Activated naive CD8-positive, alpha-beta T cell treated with anti-CD3 and anti-CD28 coated beads for 36 hours (primary cell): ENCODE measurements around the gene RAPGEF2. TPM values are rescaled to one million over a fixed set of nuclear protein-coding genes. Genes with fewer than 3 reads are reported as not detected.

Experiments
- DNase-seq: peaks from one replicate; pipeline ENCODE4 v3.0.0; 2021
- H3K27ac Mint-ChIP-seq: one replicate; pipeline ENCODE4 v1.8.0; 2022; ENCODE audit warnings: mild to moderate bottlenecking, moderate library complexity, mixed read lengths
- H3K27me3 Mint-ChIP-seq: one replicate; pipeline ENCODE4 v1.8.0; 2022; ENCODE audit warnings: mild to moderate bottlenecking, mixed read lengths
- H3K36me3 Mint-ChIP-seq: one replicate; pipeline ENCODE4 v1.8.0; 2021; ENCODE audit warnings: mild to moderate bottlenecking, mixed read lengths
- H3K4me1 Mint-ChIP-seq: one replicate; pipeline ENCODE4 v1.8.0; 2021; ENCODE audit warnings: mixed read lengths
- H3K4me3 Mint-ChIP-seq: one replicate; pipeline ENCODE4 v1.8.0; 2022; ENCODE audit warnings: mild to moderate bottlenecking, moderate library complexity, mixed read lengths
- H3K9me3 Mint-ChIP-seq: one replicate; pipeline ENCODE4 v1.8.0; 2022; ENCODE audit warnings: mixed read lengths
- total RNA-seq, 2 experiments: library from RNA; stranded (reverse); gene quantifications; one replicate each; pipeline ENCODE4 v1.2.3, GENCODE V29; 2021

RAPGEF2 gene
- total RNA-seq, 2 experiments from 2014 or later: 19.2 to 22.7 TPM

GRCh38 chr4:159137176-159137575, 34.3 kb downstream of the RAPGEF2 start:
- H3K4me3 Mint-ChIP-seq: no peak overlapping the region
- H3K4me1 Mint-ChIP-seq: peaks cover 18% of the 10 kb centered on the region
- no peak overlapping the region for H3K27ac Mint-ChIP-seq
- no peak for DNase-seq
- no peaks in the 10 kb centered on the region for H3K27me3 Mint-ChIP-seq
- peaks cover 12% of the 10 kb centered on the region for H3K36me3 Mint-ChIP-seq
- no peaks in the 10 kb centered on the region for H3K9me3 Mint-ChIP-seq

GRCh38 chr4:159138436-159138835, 35.6 kb downstream of the RAPGEF2 start:
- Mint-ChIP-seq H3K4me3 (no peak overlapping the region), H3K27me3 (no peaks in the 10 kb centered on the region), H3K9me3 (no peaks in the 10 kb centered on the region), H3K36me3 (peaks cover 12% of the 10 kb centered on the region), H3K4me1 (peaks cover 16% of the 10 kb centered on the region), H3K27ac (no peak overlapping the region)
- no peak for DNase-seq

GRCh38 chr4:159141193-159141592, 38.3 kb downstream of the RAPGEF2 start:
- no peak for DNase-seq
- Mint-ChIP-seq H3K27me3 (no peaks in the 10 kb centered on the region), H3K9me3 (no peaks in the 10 kb centered on the region), H3K4me1 (peaks cover 19% of the 10 kb centered on the region), H3K27ac (no peak overlapping the region), H3K4me3 (no peak overlapping the region), H3K36me3 (peaks cover 5% of the 10 kb centered on the region)

GRCh38 chr4:159142241-159142640, 39.4 kb downstream of the RAPGEF2 start:
- peaks cover 3% of the 10 kb centered on the region for H3K36me3 Mint-ChIP-seq
- DNase-seq: no peak
- H3K9me3 Mint-ChIP-seq: no peaks in the 10 kb centered on the region
- H3K4me3 Mint-ChIP-seq: no peak overlapping the region
- H3K27me3 Mint-ChIP-seq: no peaks in the 10 kb centered on the region
- H3K4me1 Mint-ChIP-seq: peaks cover 18% of the 10 kb centered on the region
- no peak overlapping the region for H3K27ac Mint-ChIP-seq

GRCh38 chr4:159142681-159143384, 40.0 kb downstream of the RAPGEF2 start:
- no peaks in the 10 kb centered on the region for H3K9me3 Mint-ChIP-seq
- no peak overlapping the region for H3K27ac Mint-ChIP-seq
- peaks cover 15% of the 10 kb centered on the region for H3K4me1 Mint-ChIP-seq
- no peaks in the 10 kb centered on the region for H3K27me3 Mint-ChIP-seq
- no peak for DNase-seq
- H3K4me3 Mint-ChIP-seq: no peak overlapping the region
- no peaks in the 10 kb centered on the region for H3K36me3 Mint-ChIP-seq

- no peaks in the 10 kb centered on the region for H3K36me3 Mint-ChIP-seq
- peaks cover 10% of the 10 kb centered on the region for H3K4me1 Mint-ChIP-seq
- H3K27me3 Mint-ChIP-seq: no peaks in the 10 kb centered on the region
- DNase-seq: no peak
- H3K9me3 Mint-ChIP-seq: no peaks in the 10 kb centered on the region
- no peak overlapping the region for H3K4me3 Mint-ChIP-seq
- no peak overlapping the region for H3K27ac Mint-ChIP-seq
Observed at GRCh38 chr4:159143687-159144086, 40.8 kb downstream of the RAPGEF2 start.

GRCh38 chr4:159144112-159144694, 41.3 kb downstream of the RAPGEF2 start:
- H3K36me3 Mint-ChIP-seq: no peaks in the 10 kb centered on the region

GRCh38 chr4:159145318-159145991, 42.6 kb downstream of the RAPGEF2 start:
- no peaks in the 10 kb centered on the region for H3K9me3 Mint-ChIP-seq
- no peak overlapping the region for H3K27ac Mint-ChIP-seq
- DNase-seq: no peak
- no peaks in the 10 kb centered on the region for H3K27me3 Mint-ChIP-seq
- no peaks in the 10 kb centered on the region for H3K36me3 Mint-ChIP-seq
- H3K4me3 Mint-ChIP-seq: no peak overlapping the region
- H3K4me1 Mint-ChIP-seq: peaks cover 5% of the 10 kb centered on the region

More at GRCh38 chr4:159144112-159144694, 41.3 kb downstream of the RAPGEF2 start:
- Mint-ChIP-seq H3K27ac (no peak overlapping the region), H3K4me3 (no peak overlapping the region), H3K27me3 (no peaks in the 10 kb centered on the region), H3K9me3 (no peaks in the 10 kb centered on the region), H3K4me1 (peaks cover 5% of the 10 kb centered on the region)
- no peak for DNase-seq

GRCh38 chr4:159145992-159146330, 43.1 kb downstream of the RAPGEF2 start:
- peaks cover 9% of the 10 kb centered on the region for H3K4me1 Mint-ChIP-seq
- H3K36me3 Mint-ChIP-seq: no peaks in the 10 kb centered on the region
- no peak overlapping the region for H3K4me3 Mint-ChIP-seq
- H3K27ac Mint-ChIP-seq: no peak overlapping the region
- H3K9me3 Mint-ChIP-seq: no peaks in the 10 kb centered on the region
- no peaks in the 10 kb centered on the region for H3K27me3 Mint-ChIP-seq
- no peak for DNase-seq

GRCh38 chr4:159146488-159146887, 43.6 kb downstream of the RAPGEF2 start:
- no peaks in the 10 kb centered on the region for H3K9me3 Mint-ChIP-seq
- no peak for DNase-seq
- H3K27ac Mint-ChIP-seq: no peak overlapping the region
- H3K36me3 Mint-ChIP-seq: no peaks in the 10 kb centered on the region
- H3K4me3 Mint-ChIP-seq: no peak overlapping the region
- peaks cover 9% of the 10 kb centered on the region for H3K4me1 Mint-ChIP-seq
- H3K27me3 Mint-ChIP-seq: no peaks in the 10 kb centered on the region

- Mint-ChIP-seq H3K27ac (no peak overlapping the region), H3K4me3 (no peak overlapping the region), H3K9me3 (no peaks in the 10 kb centered on the region), H3K27me3 (no peaks in the 10 kb centered on the region), H3K36me3 (no peaks in the 10 kb centered on the region), H3K4me1 (peaks cover 9% of the 10 kb centered on the region)
- no peak for DNase-seq
Observed at GRCh38 chr4:159148441-159148840, 45.6 kb downstream of the RAPGEF2 start.

GRCh38 chr4:159149666-159150065, 46.8 kb downstream of the RAPGEF2 start:
- no peaks in the 10 kb centered on the region for H3K27me3 Mint-ChIP-seq
- peaks cover 14% of the 10 kb centered on the region for H3K4me1 Mint-ChIP-seq
- H3K36me3 Mint-ChIP-seq: no peaks in the 10 kb centered on the region
- no peak for DNase-seq
- no peaks in the 10 kb centered on the region for H3K9me3 Mint-ChIP-seq
- no peak overlapping the region for H3K27ac Mint-ChIP-seq
- no peak overlapping the region for H3K4me3 Mint-ChIP-seq

- Mint-ChIP-seq H3K27me3 (no peaks in the 10 kb centered on the region), H3K27ac (no peak overlapping the region), H3K4me1 (peaks cover 18% of the 10 kb centered on the region), H3K36me3 (no peaks in the 10 kb centered on the region), H3K9me3 (no peaks in the 10 kb centered on the region), H3K4me3 (no peak overlapping the region)
- no peak for DNase-seq
Observed at GRCh38 chr4:159150396-159150795, 47.5 kb downstream of the RAPGEF2 start.

GRCh38 chr4:159150821-159151390, 48.0 kb downstream of the RAPGEF2 start:
- Mint-ChIP-seq H3K4me3 (no peak overlapping the region), H3K9me3 (no peaks in the 10 kb centered on the region), H3K36me3 (no peaks in the 10 kb centered on the region), H3K27ac (no peak overlapping the region), H3K4me1 (peaks cover 14% of the 10 kb centered on the region), H3K27me3 (no peaks in the 10 kb centered on the region)
- DNase-seq: no peak

GRCh38 chr4:159151689-159152088, 48.8 kb downstream of the RAPGEF2 start:
- H3K27ac Mint-ChIP-seq: no peak overlapping the region
- no peak overlapping the region for H3K4me3 Mint-ChIP-seq
- H3K4me1 Mint-ChIP-seq: peaks cover 13% of the 10 kb centered on the region
- H3K9me3 Mint-ChIP-seq: no peaks in the 10 kb centered on the region
- no peaks in the 10 kb centered on the region for H3K36me3 Mint-ChIP-seq
- DNase-seq: no peak
- H3K27me3 Mint-ChIP-seq: no peaks in the 10 kb centered on the region
